Neuronal stem cell (in vitro differentiated cells): ENCODE measurements around the gene SPPL2A. TPM values are rescaled to one million over a fixed set of nuclear protein-coding genes. Genes with fewer than 3 reads are reported as not detected.

Experiments used
- small RNA-seq: library from polyadenylated mRNA; stranded (forward); fragments of <200 nt; extraction: miRNeasy Mini kit (QIAGEN cat#:217004); gene quantifications from one replicate; pipeline ENCODE3, GENCODE V24; 2013; ENCODE audit not compliant: insufficient read depth

Gene SPPL2A

Small RNA genes within 50 kb of the gene (small RNA-seq; reads per million reads assigned to genes)
- gene AC012100.1: not detected
- gene RN7SL354P: not detected
